Mesendoderm (in vitro differentiated cells): ENCODE data around the gene PROB1.
"Not testable (repeated sequence)": the region's sequence is repeated elsewhere in the genome, so short reads cannot be mapped to it uniquely, and the experiment has no call there.

Experiments
- DNase-seq: peaks from one replicate; pipeline ENCODE4 v3.0.0; 2013
- H2AK5ac ChIP-seq: 2 replicates; pipeline ENCODE4 v1.6.1; 2013; ENCODE audit warnings: low read length, inconsistent platforms
- H2BK120ac ChIP-seq: 2 replicates; pipeline ENCODE4 v1.6.1; 2013; ENCODE audit warnings: low read depth, mild to moderate bottlenecking, low read length, moderate library complexity, mixed read lengths
- H2BK15ac ChIP-seq: replicated peaks from 2 replicates; pipeline ENCODE4 v1.6.1; 2013; ENCODE audit warnings: low read depth, mild to moderate bottlenecking, moderate library complexity
- H2BK5ac ChIP-seq: 2 replicates; pipeline ENCODE4 v1.6.1; 2013; ENCODE audit warnings: low read length, inconsistent platforms
- H3K18ac ChIP-seq: 2 replicates; pipeline ENCODE4 v1.6.1; 2013; ENCODE audit warnings: mild to moderate bottlenecking, low read length, mixed read lengths
- H3K23ac ChIP-seq: one replicate; pipeline ENCODE4 v1.6.1; 2013; ENCODE audit warnings: low read length
- H3K27ac ChIP-seq: 2 replicates; pipeline ENCODE4 v1.5.1; 2013; ENCODE audit warnings: low read depth, mild to moderate bottlenecking, inconsistent platforms, low read length, moderate library complexity
- H3K27me3 ChIP-seq: 2 replicates; pipeline ENCODE4 v1.6.1; 2013; ENCODE audit warnings: low read length, control low read depth, mild to moderate bottlenecking, inconsistent platforms; ENCODE audit not compliant: insufficient read depth, poor library complexity
- H3K36me3 ChIP-seq: 2 replicates; pipeline ENCODE4 v1.6.1; 2013; ENCODE audit warnings: low read length, inconsistent platforms; ENCODE audit not compliant: control insufficient read depth, insufficient read depth
- H3K4ac ChIP-seq: one replicate; pipeline ENCODE4 v1.6.1; 2013; ENCODE audit warnings: low read depth, mild to moderate bottlenecking, low read length, moderate library complexity
- H3K4me1 ChIP-seq: 2 replicates; pipeline ENCODE4 v1.6.1; 2013; ENCODE audit warnings: low read depth, low read length, inconsistent platforms; ENCODE audit not compliant: control insufficient read depth
- H3K4me2 ChIP-seq: 2 replicates; pipeline ENCODE4 v1.6.1; 2013; ENCODE audit warnings: low read length
- H3K4me3 ChIP-seq: 2 replicates; pipeline ENCODE4 v1.5.1; 2013; ENCODE audit warnings: mild to moderate bottlenecking, low read length
- H3K56ac ChIP-seq: one replicate; pipeline ENCODE4 v1.6.1; 2013; ENCODE audit warnings: low read length
- H3K79me1 ChIP-seq: 2 replicates; pipeline ENCODE4 v1.6.1; 2013; ENCODE audit warnings: low read length, inconsistent platforms
- H3K79me2 ChIP-seq: 2 replicates; pipeline ENCODE4 v1.6.1; 2013; ENCODE audit warnings: mild to moderate bottlenecking, low read length; ENCODE audit not compliant: control insufficient read depth, insufficient read depth
- H3K9ac ChIP-seq: 2 replicates; pipeline ENCODE4 v1.6.1; 2013; ENCODE audit warnings: low read length, inconsistent platforms
- H4K5ac ChIP-seq: one replicate; pipeline ENCODE4 v1.6.1; 2013; ENCODE audit warnings: low read length
- H4K8ac ChIP-seq: one replicate; pipeline ENCODE4 v1.6.1; 2013; ENCODE audit warnings: low read depth, mild to moderate bottlenecking, control low read depth, low read length, moderate library complexity
- WGBS: extraction: QIAGEN DNeasy Blood & Tissue Kit; methylation state at CpG from one replicate; pipeline ENCODE4 v1.1.7; 2013; ENCODE audit warnings: low lambda C conversion rate, missing lambda C conversion rate; ENCODE audit not compliant: insufficient coverage; ENCODE audit errors: extremely low coverage; 5-methylcytosine and 5-hydroxymethylcytosine counted together

Gene PROB1

DNA sequence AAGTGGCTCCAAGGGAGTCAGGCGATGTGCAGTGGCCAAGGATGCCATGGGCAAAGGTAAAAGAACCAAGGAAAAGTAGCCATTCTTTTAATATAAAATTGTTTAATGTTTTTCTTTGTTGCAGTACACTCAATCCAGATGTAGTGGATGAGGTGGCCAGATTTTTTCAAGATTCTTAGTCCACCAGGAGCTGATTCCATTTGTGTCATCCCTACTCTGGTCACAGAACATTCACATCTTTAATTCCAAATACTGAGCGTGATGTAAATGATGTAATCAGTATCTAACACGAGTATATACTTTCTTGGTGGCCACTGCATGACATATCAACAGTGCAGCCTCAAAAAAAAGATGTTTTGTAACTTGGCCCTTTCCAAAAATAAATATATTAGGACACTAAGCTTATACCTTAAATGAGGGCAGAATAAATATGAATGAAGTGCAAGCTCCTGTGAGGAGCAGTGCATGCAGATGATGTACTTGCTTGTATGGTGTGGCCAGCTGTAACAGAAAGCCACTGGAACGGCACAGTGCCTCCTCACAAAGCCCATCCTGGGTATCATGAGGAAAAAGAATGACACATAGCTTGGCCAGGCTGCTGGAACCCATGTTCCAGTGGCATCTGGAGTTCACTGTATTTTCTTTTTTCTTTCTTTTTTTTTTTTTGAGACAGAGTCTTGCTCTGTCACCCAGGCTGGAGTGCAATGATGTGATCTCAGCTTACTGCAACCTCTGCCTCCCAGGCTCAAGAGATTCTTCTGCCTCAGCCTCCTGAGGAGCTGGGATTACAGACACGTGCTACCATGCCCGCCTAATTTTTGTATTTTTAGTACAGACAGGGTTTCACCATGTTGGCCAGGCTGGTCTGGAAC is 15.5 kb upstream of the PROB1 start:
- Histone ChIP-seq H3K27me3 (no peaks in the 10 kb centered on the region), H3K18ac (no peak overlapping the region), H3K56ac (no peak overlapping the region), H4K8ac (no peak overlapping the region), H3K4me1 (no peaks in the 10 kb centered on the region), H3K4me3 (no peak overlapping the region), H3K4me2 (no peak overlapping the region), H3K36me3 (peaks cover 2% of the 10 kb centered on the region), H3K4ac (no peak overlapping the region), H2AK5ac (no peak overlapping the region), H2BK5ac (no peak overlapping the region), H2BK120ac (no peak overlapping the region), H3K79me2 (no peaks in the 10 kb centered on the region), H3K79me1 (no peaks in the 10 kb centered on the region), H2BK15ac (no peak overlapping the region), H4K5ac (no peak overlapping the region), H3K9ac (no peak overlapping the region), H3K27ac (no peak overlapping the region), H3K23ac (no peak overlapping the region)
- DNase-seq, result no peak
- WGBS, result no CpG with 5 or more reads among the region's 6 CpGs

DNA sequence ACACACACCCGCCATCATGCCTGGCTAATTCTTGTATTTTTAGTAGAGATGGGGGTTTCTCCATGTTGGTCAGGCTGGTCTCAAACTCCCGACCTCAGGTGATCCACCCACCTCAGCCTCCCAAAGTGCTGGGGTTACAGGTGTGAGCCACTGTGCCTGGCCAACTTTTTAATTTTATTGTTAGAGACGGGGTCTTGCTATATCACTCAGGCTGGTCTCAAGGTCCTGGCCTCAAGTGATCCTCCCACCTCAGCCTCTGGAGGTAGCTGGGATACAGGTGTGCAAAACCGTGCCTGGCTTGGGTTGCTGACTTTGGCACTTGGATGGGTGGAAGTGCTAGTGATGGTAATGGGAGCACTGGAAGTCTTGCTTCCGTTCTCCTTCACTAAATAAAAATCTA is 14.2 kb upstream of the PROB1 start:
- H3K27me3 ChIP-seq, H4K8ac ChIP-seq, H2AK5ac ChIP-seq, H2BK15ac ChIP-seq, H3K56ac ChIP-seq, H2BK5ac ChIP-seq, H3K4ac ChIP-seq, H3K4me3 ChIP-seq, DNase-seq, H3K23ac ChIP-seq, H3K4me1 ChIP-seq, H3K79me2 ChIP-seq, H3K79me1 ChIP-seq, H2BK120ac ChIP-seq, H4K5ac ChIP-seq, H3K4me2 ChIP-seq, H3K36me3 ChIP-seq, H3K27ac ChIP-seq, H3K18ac ChIP-seq, H3K9ac ChIP-seq: not testable (repeated sequence)
- no CpG with 5 or more reads among the region's 5 CpGs for WGBS

DNA sequence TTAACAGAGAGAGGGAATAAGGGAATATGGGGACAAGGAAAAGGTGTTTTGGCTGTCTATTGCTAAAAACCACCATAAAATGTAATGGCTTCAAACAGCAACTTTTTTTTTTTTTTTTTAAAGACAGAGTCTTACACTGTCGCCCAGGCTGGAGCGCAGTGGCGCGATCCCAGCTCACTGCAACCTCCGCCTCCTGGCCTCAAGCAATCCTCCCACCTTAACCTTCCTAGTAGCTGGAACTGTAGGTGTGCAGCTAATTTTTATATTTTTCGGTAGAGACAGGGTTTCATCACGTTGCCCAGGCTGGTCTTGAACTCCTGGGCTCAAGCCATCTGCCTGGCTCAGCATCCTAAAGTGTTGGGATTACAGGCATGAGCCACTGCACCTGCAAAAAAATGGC is 13.3 kb upstream of the PROB1 start:
- no peak overlapping the region for H3K23ac ChIP-seq
- whole genome bisulfite sequencing, result no CpG with 5 or more reads among the region's 7 CpGs
- no peak for DNase-seq
- H3K4me2 ChIP-seq, result no peak overlapping the region
- no peak overlapping the region for H4K8ac ChIP-seq
- H3K36me3 ChIP-seq, result peaks cover 1% of the 10 kb centered on the region
- H3K9ac ChIP-seq, result no peak overlapping the region
- H2BK15ac ChIP-seq, result no peak overlapping the region
- H3K27me3 ChIP-seq, result no peaks in the 10 kb centered on the region
- H2AK5ac ChIP-seq, result no peak overlapping the region
- H3K4ac ChIP-seq, result no peak overlapping the region
- H3K79me2 ChIP-seq, result no peaks in the 10 kb centered on the region
- H3K79me1 ChIP-seq, result no peaks in the 10 kb centered on the region
- no peak overlapping the region for H3K4me3 ChIP-seq
- no peak overlapping the region for H3K56ac ChIP-seq
- no peak overlapping the region for H4K5ac ChIP-seq
- peaks cover 2% of the 10 kb centered on the region for H3K4me1 ChIP-seq
- H2BK120ac ChIP-seq, result no peak overlapping the region
- H3K27ac ChIP-seq, result no peak overlapping the region
- no peak overlapping the region for H3K18ac ChIP-seq
- H2BK5ac ChIP-seq, result no peak overlapping the region

DNA sequence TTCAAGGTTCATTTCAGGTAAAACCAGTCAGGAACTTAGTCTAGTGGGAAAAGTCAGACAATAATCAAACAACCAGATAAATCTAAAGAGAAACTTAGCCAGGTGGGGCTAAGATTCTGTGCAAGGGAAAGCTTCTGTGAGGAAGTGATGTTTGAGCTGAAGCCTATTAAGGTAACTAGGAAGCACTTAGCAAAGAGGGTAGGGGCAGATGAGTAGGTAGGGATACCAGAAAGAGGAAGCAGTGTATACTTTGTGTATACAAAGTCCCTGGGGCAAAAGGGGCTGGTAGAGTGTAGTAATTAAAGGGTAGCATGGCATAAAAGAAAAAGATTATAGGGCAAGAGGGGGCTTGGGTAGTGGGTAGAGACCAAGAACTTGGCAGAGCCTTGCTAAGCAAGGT is 12.6 kb upstream of the PROB1 start:
- Histone ChIP-seq H3K79me2 (no peaks in the 10 kb centered on the region), H3K27me3 (no peaks in the 10 kb centered on the region), H3K79me1 (no peaks in the 10 kb centered on the region), H2BK15ac (no peak overlapping the region), H4K5ac (no peak overlapping the region), H3K18ac (no peak overlapping the region), H3K56ac (no peak overlapping the region), H3K9ac (no peak overlapping the region), H3K27ac (no peak overlapping the region), H3K4me1 (peaks cover 2% of the 10 kb centered on the region), H4K8ac (no peak overlapping the region), H2AK5ac (no peak overlapping the region), H3K36me3 (no peaks in the 10 kb centered on the region), H3K23ac (no peak overlapping the region), H3K4ac (no peak overlapping the region), H3K4me3 (no peak overlapping the region), H2BK120ac (no peak overlapping the region), H3K4me2 (no peak overlapping the region), H2BK5ac (no peak overlapping the region)
- no peak for DNase-seq

DNA sequence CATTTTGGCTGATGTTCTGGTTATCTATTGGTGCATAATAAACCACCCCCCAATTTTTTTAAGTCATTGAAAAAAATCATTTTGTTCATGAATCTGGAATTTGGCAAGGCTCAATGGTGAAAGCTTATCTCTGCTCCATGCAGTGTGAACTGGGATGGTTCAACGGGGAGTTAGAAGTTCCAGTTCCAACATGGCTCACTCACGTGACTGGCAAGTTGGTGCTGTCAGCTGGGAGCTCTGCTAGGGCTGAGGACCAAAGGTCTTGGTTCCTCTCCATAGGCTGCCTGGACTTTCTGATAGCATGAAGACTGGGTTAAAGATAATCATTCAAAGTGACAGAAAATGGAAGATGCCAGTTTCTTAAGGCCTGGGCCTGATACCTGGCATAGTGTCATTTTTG is 12.1 kb upstream of the PROB1 start:
- Histone ChIP-seq H2AK5ac (no peak overlapping the region), H3K4me3 (no peak overlapping the region), H3K4me2 (no peak overlapping the region), H3K4me1 (peaks cover 2% of the 10 kb centered on the region), H3K18ac (no peak overlapping the region), H2BK15ac (no peak overlapping the region), H3K56ac (no peak overlapping the region), H3K79me2 (no peaks in the 10 kb centered on the region), H4K8ac (no peak overlapping the region), H3K36me3 (no peaks in the 10 kb centered on the region), H3K23ac (no peak overlapping the region), H3K4ac (no peak overlapping the region), H3K9ac (no peak overlapping the region), H3K27me3 (no peaks in the 10 kb centered on the region), H3K79me1 (no peaks in the 10 kb centered on the region), H2BK5ac (no peak overlapping the region), H2BK120ac (no peak overlapping the region), H4K5ac (no peak overlapping the region), H3K27ac (no peak overlapping the region)
- DNase-seq, result no peak
- no CpG with 5 or more reads among the region's 2 CpGs for WGBS

DNA sequence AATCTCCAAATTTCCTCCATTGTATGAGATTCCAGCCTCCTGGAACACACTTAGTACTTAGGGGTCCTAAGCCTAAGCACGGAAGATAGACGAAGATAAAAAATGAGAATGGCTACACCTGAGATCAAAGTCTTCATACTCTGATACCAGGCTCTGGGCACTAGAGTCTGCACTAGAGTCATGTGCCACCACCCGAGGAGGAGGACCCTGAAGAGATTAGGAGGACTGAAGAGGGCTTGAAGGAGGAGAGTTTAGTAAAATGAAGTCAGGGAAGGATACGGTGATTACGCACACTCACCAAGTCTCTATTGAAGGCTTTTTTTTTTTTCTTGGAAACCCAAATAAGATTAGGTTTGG is 9.6 kb upstream of the PROB1 start:
- peaks cover 2% of the 10 kb centered on the region for H3K4me1 ChIP-seq
- H3K4me3 ChIP-seq, result no peak overlapping the region
- H3K9ac ChIP-seq, result peak overlapping the region; percentile 40
- H4K8ac ChIP-seq, result peak overlapping the region; percentile 59
- no peak overlapping the region for H3K18ac ChIP-seq
- H2BK15ac ChIP-seq, result no peak overlapping the region
- no peak overlapping the region for H2BK5ac ChIP-seq
- DNase-seq, result no peak
- H3K27ac ChIP-seq, result no peak overlapping the region
- H3K23ac ChIP-seq, result no peak overlapping the region
- no peaks in the 10 kb centered on the region for H3K79me2 ChIP-seq
- H3K36me3 ChIP-seq, result no peaks in the 10 kb centered on the region
- no peak overlapping the region for H2BK120ac ChIP-seq
- H3K56ac ChIP-seq, result peak overlapping the region; percentile 66
- no peak overlapping the region for H3K4ac ChIP-seq
- H4K5ac ChIP-seq, result no peak overlapping the region
- H3K27me3 ChIP-seq, result no peaks in the 10 kb centered on the region
- WGBS, result no CpG with 5 or more reads among the region's 5 CpGs
- no peaks in the 10 kb centered on the region for H3K79me1 ChIP-seq
- H2AK5ac ChIP-seq, result no peak overlapping the region
- peak overlapping the region; percentile 51 for H3K4me2 ChIP-seq
